HG02588 (cell line): Measurements from ENCODE around the gene TTF1.

Experiments
- ATAC-seq: cut with Tn5 transposase; IDR thresholded peaks from one replicate; pipeline ENCODE4 v1.9.1; 2021; ENCODE audit warnings: mild to moderate bottlenecking, moderate library complexity; ENCODE audit not compliant: unreplicated experiment

TTF1 gene

GRCh38 chr9:132369421-132369820 lies 37.2 kb downstream of the TTF1 start:
- no peak for ATAC-seq

GRCh38 chr9:132367613-132368313 lies 38.9 kb downstream of the TTF1 start:
- no peak for ATAC-seq

GRCh38 chr9:132366481-132366880 lies 40.2 kb downstream of the TTF1 start:
- ATAC-seq, result no peak

- no peak for ATAC-seq
Observed at GRCh38 chr9:132365986-132366385, 40.7 kb downstream of the TTF1 start.

DNA sequence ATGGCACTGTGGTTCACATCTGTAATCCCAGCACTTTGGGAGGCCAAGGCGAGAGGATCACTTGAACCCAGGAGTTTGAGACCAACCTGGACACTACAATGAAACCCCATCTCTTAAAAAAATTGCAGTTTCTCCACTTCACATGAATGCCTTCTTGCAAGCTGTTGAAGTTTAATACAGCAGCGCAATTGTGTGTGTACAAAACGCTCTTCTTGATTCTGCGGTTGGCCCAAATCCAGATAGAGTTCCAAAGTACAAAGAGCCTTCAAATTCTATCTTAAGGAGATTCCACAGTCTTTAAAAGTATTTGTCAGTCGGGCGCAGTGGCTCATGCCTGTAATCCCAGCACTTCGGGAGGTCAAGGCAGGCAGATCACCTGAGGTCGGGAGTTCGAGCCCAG lies 42.6 kb downstream of the TTF1 start:
- ATAC-seq, result no peak

DNA sequence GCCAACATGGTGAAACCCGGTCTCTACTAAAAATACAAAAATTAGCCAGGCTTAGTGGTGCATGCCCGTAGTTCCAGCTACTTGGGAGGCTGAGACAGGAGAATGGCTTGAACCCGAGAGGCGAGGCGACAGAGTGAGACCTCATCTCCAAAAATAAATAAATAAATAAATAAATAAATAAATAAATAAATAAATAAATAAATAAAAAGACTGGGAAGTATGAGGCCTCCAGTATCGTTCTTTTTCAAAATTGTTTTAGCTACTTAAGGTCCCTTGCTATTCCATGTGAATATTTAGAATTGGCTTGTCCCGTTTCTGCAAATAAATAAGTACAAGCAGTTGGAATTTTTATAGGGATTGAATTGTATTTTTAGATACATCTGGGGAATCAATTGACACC lies 48.9 kb downstream of the TTF1 start:
- ATAC-seq, result no peak

DNA sequence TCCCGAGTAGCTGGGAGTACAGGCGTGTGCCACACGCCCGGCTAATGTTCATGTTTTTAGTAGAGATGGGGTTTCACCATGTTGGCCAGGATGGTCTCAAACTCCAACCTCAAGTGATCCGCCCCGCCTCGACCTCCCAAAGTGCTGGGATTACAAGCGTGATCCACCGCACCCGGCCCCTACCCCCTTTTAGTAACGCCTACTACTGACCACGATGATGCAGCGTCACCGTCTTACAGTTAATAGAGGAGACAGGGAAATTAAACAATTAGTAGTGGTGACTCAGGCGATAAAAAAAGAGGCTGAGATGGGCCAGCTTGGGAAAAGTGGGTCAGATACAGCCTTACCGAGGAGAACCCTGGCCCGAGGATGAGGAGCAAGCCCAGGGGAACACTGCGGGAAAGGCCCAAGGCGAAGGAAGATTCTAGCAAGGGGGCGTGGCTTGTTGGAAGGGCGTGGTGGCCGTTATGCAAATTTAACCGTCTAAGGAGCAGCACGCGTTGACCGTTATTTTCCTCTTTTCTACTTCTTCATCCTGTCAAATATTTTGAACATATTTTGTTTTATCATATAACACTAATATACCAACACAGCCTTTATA lies 50.2 kb downstream of the TTF1 start:
- no peak for ATAC-seq

GRCh38 chr9:132354637-132355355 lies 51.8 kb downstream of the TTF1 start, which contains the start of gene SETX:
Gene SETX, minus strand, starts transcription at chr9:132354986. Its CDS starts 5,558 bp downstream, at chr9:132349428.
- ATAC-seq, result peak; percentile 84

DNA sequence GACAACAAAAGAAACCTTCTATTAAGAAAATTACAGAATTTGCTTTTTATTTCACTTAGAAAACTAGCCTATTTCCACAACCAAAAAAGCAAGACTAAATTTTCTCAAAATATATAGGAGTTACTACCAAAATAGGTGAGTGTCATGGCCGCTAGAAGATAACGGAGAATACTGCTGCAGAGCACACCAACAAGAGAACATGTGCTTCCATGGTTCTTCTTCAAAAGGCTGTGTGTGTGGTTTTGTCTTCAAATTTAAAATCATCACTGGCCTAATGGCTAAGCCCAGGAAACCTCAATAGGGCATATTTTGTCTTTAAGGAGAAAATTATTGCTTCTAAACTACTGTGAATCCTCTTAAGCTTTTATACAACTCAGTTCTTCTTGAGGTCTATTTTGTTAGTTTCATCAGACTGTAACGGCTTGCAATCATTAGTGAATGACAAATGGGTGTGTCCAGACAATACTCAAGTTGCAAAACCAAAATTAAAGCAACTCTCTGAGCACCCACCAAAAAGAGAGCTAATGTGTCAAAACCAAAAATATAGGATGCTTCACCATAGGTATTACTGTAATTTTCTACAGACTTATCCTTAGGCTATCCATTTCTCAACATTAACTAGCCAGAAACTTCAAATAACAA lies 55.1 kb downstream of the TTF1 start:
- ATAC-seq, result no peak

GRCh38 chr9:132350861-132351315 lies 55.8 kb downstream of the TTF1 start:
- ATAC-seq, result no peak

- no peak for ATAC-seq
Observed at GRCh38 chr9:132348676-132349075, 58.0 kb downstream of the TTF1 start.

- ATAC-seq, result no peak
Observed at GRCh38 chr9:132346177-132346576, 60.5 kb downstream of the TTF1 start.

DNA sequence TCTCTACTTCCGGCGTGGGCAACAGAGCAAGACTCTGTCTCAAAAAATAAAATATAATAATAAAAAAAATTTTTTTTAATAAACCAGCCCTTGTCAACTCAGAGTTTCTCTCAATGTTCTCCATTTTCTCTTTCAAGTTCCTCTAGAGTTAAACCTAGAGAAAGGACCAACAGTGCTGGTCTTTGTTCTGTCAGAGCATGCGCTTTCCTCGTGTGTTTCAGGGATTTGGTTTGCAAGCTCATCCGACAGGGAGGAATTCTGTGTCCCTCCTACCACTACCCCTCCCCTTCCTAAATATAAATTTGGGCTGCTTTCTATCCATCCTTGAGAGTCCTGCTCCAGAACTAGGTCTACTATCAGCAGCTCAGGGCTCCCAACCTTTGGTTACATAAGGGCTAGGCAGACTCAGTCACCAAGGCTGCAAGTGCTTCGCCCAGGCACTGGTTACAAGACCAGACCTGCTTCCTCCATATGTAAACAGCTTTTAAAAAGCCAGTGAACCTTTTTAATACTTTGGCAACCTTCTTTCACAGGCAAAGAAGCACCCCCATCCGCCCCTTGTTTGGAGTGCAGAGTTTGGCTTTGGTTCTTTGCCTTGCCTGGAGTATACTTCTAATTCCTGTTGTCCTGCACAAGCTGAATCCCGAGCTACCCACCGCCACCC lies 65.3 kb downstream of the TTF1 start:
- no peak for ATAC-seq

GRCh38 chr9:132334364-132334763 lies 72.3 kb downstream of the TTF1 start:
- no peak for ATAC-seq

- ATAC-seq, result no peak
Observed at GRCh38 chr9:132333556-132333955, 73.1 kb downstream of the TTF1 start.

- ATAC-seq, result no peak
Observed at GRCh38 chr9:132328580-132328979, 78.1 kb downstream of the TTF1 start.

GRCh38 chr9:132327537-132327936 lies 79.1 kb downstream of the TTF1 start:
- no peak for ATAC-seq
